ENCODE data around the gene ABLIM2.

Gene ABLIM2

GRCh38 chr4:8130346-8131066 lies 28.1 kb downstream of the ABLIM2 start:
- TF ChIP-seq, protein P1, sequence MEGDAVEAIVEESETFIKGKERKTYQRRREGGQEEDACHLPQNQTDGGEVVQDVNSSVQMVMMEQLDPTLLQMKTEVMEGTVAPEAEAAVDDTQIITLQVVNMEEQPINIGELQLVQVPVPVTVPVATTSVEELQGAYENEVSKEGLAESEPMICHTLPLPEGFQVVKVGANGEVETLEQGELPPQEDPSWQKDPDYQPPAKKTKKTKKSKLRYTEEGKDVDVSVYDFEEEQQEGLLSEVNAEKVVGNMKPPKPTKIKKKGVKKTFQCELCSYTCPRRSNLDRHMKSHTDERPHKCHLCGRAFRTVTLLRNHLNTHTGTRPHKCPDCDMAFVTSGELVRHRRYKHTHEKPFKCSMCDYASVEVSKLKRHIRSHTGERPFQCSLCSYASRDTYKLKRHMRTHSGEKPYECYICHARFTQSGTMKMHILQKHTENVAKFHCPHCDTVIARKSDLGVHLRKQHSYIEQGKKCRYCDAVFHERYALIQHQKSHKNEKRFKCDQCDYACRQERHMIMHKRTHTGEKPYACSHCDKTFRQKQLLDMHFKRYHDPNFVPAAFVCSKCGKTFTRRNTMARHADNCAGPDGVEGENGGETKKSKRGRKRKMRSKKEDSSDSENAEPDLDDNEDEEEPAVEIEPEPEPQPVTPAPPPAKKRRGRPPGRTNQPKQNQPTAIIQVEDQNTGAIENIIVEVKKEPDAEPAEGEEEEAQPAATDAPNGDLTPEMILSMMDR (IDR thresholded peaks at IDR 0.05; ENCODE audit: poor library complexity, severe bottlenecking), result no peak
- Histone ChIP-seq H3K4me1 (ENCODE audit: insufficient read depth, poor library complexity, severe bottlenecking) (no peaks in the 10 kb centered on the region), H3K9me3 (ENCODE audit: severe bottlenecking) (no peaks in the 10 kb centered on the region), H3K27ac (ENCODE audit: poor library complexity, severe bottlenecking) (no peak overlapping the region), H3K27me3 (ENCODE audit: insufficient read depth, poor library complexity, severe bottlenecking) (no peaks in the 10 kb centered on the region), H3K36me3 (ENCODE audit: low read depth) (no peaks in the 10 kb centered on the region), H3K4me3 (ENCODE audit: severe bottlenecking) (no peak overlapping the region)
- DNase-seq (ENCODE audit: low spot score) (no peak), ATAC-seq (ENCODE audit: low read depth) (no peak)

- Histone ChIP-seq H3K9me3 (ENCODE audit: severe bottlenecking) (no peaks in the 10 kb centered on the region), H3K27ac (ENCODE audit: poor library complexity, severe bottlenecking) (no peak overlapping the region), H3K27me3 (ENCODE audit: insufficient read depth, poor library complexity, severe bottlenecking) (no peaks in the 10 kb centered on the region), H3K4me3 (ENCODE audit: severe bottlenecking) (no peak overlapping the region), H3K4me1 (ENCODE audit: insufficient read depth, poor library complexity, severe bottlenecking) (no peaks in the 10 kb centered on the region), H3K36me3 (ENCODE audit: low read depth) (no peaks in the 10 kb centered on the region)
- DNase-seq (ENCODE audit: low spot score) (no peak), ATAC-seq (ENCODE audit: low read depth) (no peak)
- TF ChIP-seq, protein P1 (IDR thresholded peaks at IDR 0.05; ENCODE audit: poor library complexity, severe bottlenecking), result no peak
These were observed 28.8 kb downstream of the ABLIM2 start for GRCh38 chr4:8129785-8130184.

DNA sequence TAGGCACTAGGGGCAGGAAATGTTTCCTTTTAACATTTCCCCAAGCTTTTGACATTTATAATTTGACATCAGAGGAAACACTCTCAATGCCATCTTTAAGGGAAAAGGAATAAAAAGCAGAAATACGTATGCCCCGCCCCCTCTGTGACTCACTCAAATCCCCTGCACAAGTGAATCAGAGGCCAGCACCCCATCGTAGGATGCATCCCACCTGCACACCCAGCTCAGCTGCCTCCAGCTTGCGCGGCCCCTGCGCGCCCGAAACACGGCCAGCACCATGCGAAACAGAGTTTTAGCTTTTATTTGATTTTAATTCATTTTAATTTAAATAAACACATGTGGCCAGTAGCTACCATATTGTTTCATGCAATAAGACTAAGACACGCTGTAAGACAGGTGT lies 29.5 kb downstream of the ABLIM2 start:
- Histone ChIP-seq H3K4me3 (ENCODE audit: severe bottlenecking) (no peak overlapping the region), H3K27ac (ENCODE audit: poor library complexity, severe bottlenecking) (no peak overlapping the region), H3K4me1 (ENCODE audit: insufficient read depth, poor library complexity, severe bottlenecking) (no peaks in the 10 kb centered on the region), H3K36me3 (ENCODE audit: low read depth) (no peaks in the 10 kb centered on the region), H3K9me3 (ENCODE audit: severe bottlenecking) (no peaks in the 10 kb centered on the region), H3K27me3 (ENCODE audit: insufficient read depth, poor library complexity, severe bottlenecking) (no peaks in the 10 kb centered on the region)
- ATAC-seq (ENCODE audit: low read depth) (no peak), DNase-seq (ENCODE audit: low spot score) (no peak)
- TF ChIP-seq, protein P1 (IDR thresholded peaks at IDR 0.05; ENCODE audit: poor library complexity, severe bottlenecking), result no peak

DNA sequence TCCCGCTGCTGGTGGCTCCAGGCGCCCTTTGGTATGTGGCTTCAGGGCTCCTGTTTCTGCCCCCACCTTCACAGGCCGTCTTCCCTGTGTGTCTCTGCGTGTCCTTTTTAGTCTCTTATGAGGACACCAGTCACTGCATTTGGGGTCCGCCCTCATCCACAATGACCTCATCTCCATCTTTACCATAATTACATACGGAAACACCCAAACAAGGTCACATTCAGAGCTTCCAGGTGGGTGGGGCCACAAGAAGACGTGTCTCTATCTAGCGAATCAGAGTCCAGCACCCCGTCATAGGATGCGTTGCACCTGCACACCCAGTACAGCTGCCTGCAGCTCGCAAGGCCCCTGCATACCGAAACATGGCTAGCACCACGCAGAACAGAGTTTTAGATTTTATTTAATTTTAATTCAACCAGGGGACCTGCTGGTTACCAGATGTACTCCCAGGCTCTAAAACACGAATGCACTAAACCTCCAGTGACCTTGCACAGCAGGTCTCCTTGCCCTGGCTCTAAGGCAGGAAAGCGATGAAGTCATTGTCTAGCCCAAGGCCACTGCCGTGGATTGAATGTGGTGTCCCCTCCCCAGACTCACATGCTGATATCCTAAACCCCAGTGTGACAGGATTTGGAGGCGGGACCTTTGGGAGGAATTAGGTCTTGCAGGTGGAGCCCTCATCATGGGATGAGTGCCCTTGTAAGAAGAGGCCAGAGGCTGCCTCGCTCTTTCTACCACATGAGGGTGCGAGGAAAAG lies 30.3 kb downstream of the ABLIM2 start:
- no peaks in the 10 kb centered on the region for H3K27me3 ChIP-seq (ENCODE audit: insufficient read depth, poor library complexity, severe bottlenecking)
- TF ChIP-seq, protein P1 (IDR thresholded peaks at IDR 0.05; ENCODE audit: poor library complexity, severe bottlenecking), result no peak
- ATAC-seq (ENCODE audit: low read depth), result no peak; the same call in 2 of the 3 replicates
- no peak overlapping the region for H3K27ac ChIP-seq (ENCODE audit: poor library complexity, severe bottlenecking)
- no peaks in the 10 kb centered on the region for H3K9me3 ChIP-seq (ENCODE audit: severe bottlenecking)
- no peaks in the 10 kb centered on the region for H3K4me1 ChIP-seq (ENCODE audit: insufficient read depth, poor library complexity, severe bottlenecking)
- DNase-seq (ENCODE audit: low spot score), result no peak
- no peak overlapping the region for H3K4me3 ChIP-seq (ENCODE audit: severe bottlenecking)
- H3K36me3 ChIP-seq (ENCODE audit: low read depth), result no peaks in the 10 kb centered on the region
